HepG2 (cell line): ENCODE measurements around the gene PLEKHN1. TPM values are rescaled to one million over a fixed set of nuclear protein-coding genes. Genes with fewer than 3 reads are reported as not detected.

Experiments
- CBX5 ChIP-seq: sonication (generic); formaldehyde crosslinking; IDR thresholded peaks from 2 replicates; pipeline ENCODE4 v1.4.0; 2020; ENCODE audit warnings: missing genetic modification reagents, borderline replicate concordance
- CREB3 ChIP-seq: sonication (generic); formaldehyde crosslinking; IDR thresholded peaks from 2 replicates; pipeline ENCODE4 v1.5.0; 2020; ENCODE audit warnings: missing genetic modification reagents
- DDIT3 ChIP-seq: sonication (generic); formaldehyde crosslinking; IDR thresholded peaks from 2 replicates; pipeline ENCODE4 v1.4.0; 2020; ENCODE audit warnings: mild to moderate bottlenecking, missing genetic modification reagents
- DPF2 ChIP-seq: sonication (generic); formaldehyde crosslinking; IDR thresholded peaks from 2 replicates; pipeline ENCODE4 v1.4.0; 2020; ENCODE audit warnings: mild to moderate bottlenecking, low read depth, missing genetic modification reagents, borderline replicate concordance
- ELK4 ChIP-seq: sonication (generic); formaldehyde crosslinking; IDR thresholded peaks from 2 replicates; pipeline ENCODE4 v1.9.0; 2021; ENCODE audit warnings: missing genetic modification reagents, borderline replicate concordance
- IKZF1 ChIP-seq: fragments of 450-650 bp; IDR thresholded peaks from 2 replicates; pipeline ENCODE4 v1.7.1; 2016
- NCOA2 ChIP-seq: sonication (generic); formaldehyde crosslinking; IDR thresholded peaks from 2 replicates; pipeline ENCODE4 v1.8.0; 2022; ENCODE audit warnings: inconsistent platforms
- NFYC ChIP-seq: IDR thresholded peaks from 2 replicates; pipeline ENCODE4 v1.6.1; 2016; ENCODE audit warnings: missing genetic modification reagents, missing compliant biosample characterization
- PHF21A ChIP-seq: sonication (generic); formaldehyde crosslinking; IDR thresholded peaks from 2 replicates; pipeline ENCODE4 v1.5.0; 2020; ENCODE audit warnings: mild to moderate bottlenecking, missing genetic modification reagents
- SKIL ChIP-seq: sonication (generic); formaldehyde crosslinking; IDR thresholded peaks from 2 replicates; pipeline ENCODE4 v1.8.0; 2022; ENCODE audit warnings: missing genetic modification reagents, mild to moderate bottlenecking, moderate library complexity, borderline replicate concordance
- STAT5B ChIP-seq: sonication (generic); formaldehyde crosslinking; IDR thresholded peaks from 2 replicates; pipeline ENCODE4 v1.4.0; 2020; ENCODE audit warnings: missing genetic modification reagents
- USF2 ChIP-seq, 2 experiments: sonication (generic) in 1 of 2; formaldehyde crosslinking in 1 of 2; IDR thresholded peaks; 2 replicates each; pipeline versions ENCODE4 v1.5.1 to v1.6.1; 2011 to 2020; ENCODE audit warnings: borderline replicate concordance in 1 of 2, low read depth in 1 of 2, low read length in 1 of 2, mild to moderate bottlenecking in 1 of 2, missing genetic modification reagents in 1 of 2, moderate library complexity in 1 of 2
- ZBTB7B ChIP-seq: sonication (generic); formaldehyde crosslinking; IDR thresholded peaks from 2 replicates; pipeline ENCODE4 v1.4.0; 2020; ENCODE audit warnings: missing genetic modification reagents
- ZFX ChIP-seq: sonication (generic); formaldehyde crosslinking; IDR thresholded peaks from 2 replicates; pipeline ENCODE4 v1.4.0; 2020; ENCODE audit warnings: mild to moderate bottlenecking, low read depth, missing genetic modification reagents, moderate library complexity
- ZNF446 ChIP-seq: sonication (generic); formaldehyde crosslinking; IDR thresholded peaks from 2 replicates; pipeline ENCODE4 v1.5.0; 2020; ENCODE audit warnings: mild to moderate bottlenecking, missing genetic modification reagents
- ZNF619 ChIP-seq: sonication (generic); formaldehyde crosslinking; IDR thresholded peaks from 2 replicates; pipeline ENCODE4 v1.4.0; 2020; ENCODE audit warnings: mild to moderate bottlenecking, missing genetic modification reagents
- ZNF761 ChIP-seq: sonication (generic); formaldehyde crosslinking; conservative IDR thresholded peaks from 2 replicates; pipeline ENCODE4 v1.4.0; 2020; ENCODE audit warnings: mild to moderate bottlenecking, missing genetic modification reagents
- polyA plus RNA-seq, 8 experiments: library from polyadenylated mRNA; depleted of rRNA in 3 of 8; stranded (reverse) in 7 of 8; unstranded in 1 of 8; fragments of >200 nt; fragmentation: Illumina TruSeq in 4 of 8; extraction: Trizol in 4 of 8; gene quantifications; 2 replicates each; pipeline versions ENCODE4 v1.2.1 to v1.2.3, GENCODE V29; 2011 to 2016; ENCODE audit warnings: low read depth in 4 of 8, missing spikeins in 1 of 8, mixed read lengths in 1 of 8; ENCODE audit not compliant: insufficient read depth in 1 of 8
- total RNA-seq, 5 experiments: library from RNA; depleted of rRNA; stranded (reverse); fragments of >200 nt; fragmentation: Illumina TruSeq; extraction: Trizol; gene quantifications; 2 replicates each; pipeline ENCODE4 v1.2.3, GENCODE V29; 2016; ENCODE audit warnings: low read depth in 1 of 5

The PLEKHN1 gene
- total and polyA plus RNA-seq, 2 of the 13 experiments (the other 11 are each of a cell fraction or from before 2014, with no cell fraction given): 0.42 to 0.58 TPM

GRCh38 chr1:995665-996633 is 29.7 kb downstream of the PLEKHN1 start (continued):
- TF ChIP-seq PHF21A (CRISPR knock-in tag) (peak; percentile 82), DDIT3 (no peak), DPF2 (0 out of 2 replicates have a peak, but pooled peaks have one; percentile 20), NCOA2 (CRISPR knock-in tag) (peak; percentile 38; the same call in 1 of the 2 replicates), SKIL (CRISPR knock-in tag) (peak; percentile 84; the same call in 1 of the 2 replicates), STAT5B (no peak), USF2 (IDR thresholded peaks at IDR 0.05; ENCODE audit: low read depth, low read length) (no peak), USF2 (CRISPR knock-in tag; IDR thresholded peaks at IDR 0.05; ENCODE audit: borderline replicate concordance) (no peak), ZBTB7B (CRISPR knock-in tag) (peak; percentile 58; the same call in 1 of the 2 replicates), CREB3 (CRISPR knock-in tag) (no peak), ZNF446 (CRISPR knock-in tag) (no peak), ZNF761 (CRISPR knock-in tag) (no peak), ELK4 (CRISPR knock-in tag) (no peak), NFYC (CRISPR knock-in tag) (no peak), IKZF1 (no peak), ZFX (CRISPR knock-in tag) (peak; percentile 68), ZNF619 (CRISPR knock-in tag) (no peak), CBX5 (CRISPR knock-in tag) (no peak)
